Progenitor cell of endocrine pancreas (in vitro differentiated cells): ENCODE data around the gene NBEAL2. TPM values are rescaled to one million over a fixed set of nuclear protein-coding genes. Genes with fewer than 3 reads are reported as not detected.
A peak's percentile ranks its signal among the peaks of the same experiment; 100 is the strongest.

ENCODE experiments used
- DNase-seq: peaks from one replicate; pipeline ENCODE4 v3.0.0; 2021; ENCODE audit warnings: low spot score; ENCODE audit not compliant: unreplicated experiment
- H3K27ac Mint-ChIP-seq: 2 replicates; pipeline ENCODE4 v1.8.0; 2021; ENCODE audit warnings: mild to moderate bottlenecking, moderate library complexity, mixed read lengths
- H3K27me3 Mint-ChIP-seq: 2 replicates; pipeline ENCODE4 v1.8.0; 2021; ENCODE audit warnings: mixed read lengths
- H3K36me3 Mint-ChIP-seq: 2 replicates; pipeline ENCODE4 v1.8.0; 2022; ENCODE audit warnings: mixed read lengths; ENCODE audit not compliant: insufficient read depth
- H3K4me1 Mint-ChIP-seq: 2 replicates; pipeline ENCODE4 v1.8.0; 2021; ENCODE audit warnings: low read depth, mixed read lengths
- H3K4me3 Mint-ChIP-seq: 2 replicates; pipeline ENCODE4 v1.8.0; 2021; ENCODE audit warnings: low read depth, mild to moderate bottlenecking, moderate library complexity, mixed read lengths
- H3K9me3 Mint-ChIP-seq: 2 replicates; pipeline ENCODE4 v1.8.0; 2021; ENCODE audit warnings: low read depth, mixed read lengths
- total RNA-seq: library from RNA; stranded (reverse); gene quantifications from 2 replicates; pipeline ENCODE4 v1.2.1, GENCODE V29; 2021
- TF ChIP-seq, protein P1 (sequence below): fragments of 200-600 bp; sonication (generic); IDR thresholded peaks from one replicate; pipeline ENCODE4 v1.5.0; 2021; ENCODE audit warnings: antibody characterized with exemption, mild to moderate bottlenecking; ENCODE audit not compliant: unreplicated experiment

NBEAL2 gene
- total RNA-seq, 1 donor from 2014 or later = 320 TPM

DNA sequence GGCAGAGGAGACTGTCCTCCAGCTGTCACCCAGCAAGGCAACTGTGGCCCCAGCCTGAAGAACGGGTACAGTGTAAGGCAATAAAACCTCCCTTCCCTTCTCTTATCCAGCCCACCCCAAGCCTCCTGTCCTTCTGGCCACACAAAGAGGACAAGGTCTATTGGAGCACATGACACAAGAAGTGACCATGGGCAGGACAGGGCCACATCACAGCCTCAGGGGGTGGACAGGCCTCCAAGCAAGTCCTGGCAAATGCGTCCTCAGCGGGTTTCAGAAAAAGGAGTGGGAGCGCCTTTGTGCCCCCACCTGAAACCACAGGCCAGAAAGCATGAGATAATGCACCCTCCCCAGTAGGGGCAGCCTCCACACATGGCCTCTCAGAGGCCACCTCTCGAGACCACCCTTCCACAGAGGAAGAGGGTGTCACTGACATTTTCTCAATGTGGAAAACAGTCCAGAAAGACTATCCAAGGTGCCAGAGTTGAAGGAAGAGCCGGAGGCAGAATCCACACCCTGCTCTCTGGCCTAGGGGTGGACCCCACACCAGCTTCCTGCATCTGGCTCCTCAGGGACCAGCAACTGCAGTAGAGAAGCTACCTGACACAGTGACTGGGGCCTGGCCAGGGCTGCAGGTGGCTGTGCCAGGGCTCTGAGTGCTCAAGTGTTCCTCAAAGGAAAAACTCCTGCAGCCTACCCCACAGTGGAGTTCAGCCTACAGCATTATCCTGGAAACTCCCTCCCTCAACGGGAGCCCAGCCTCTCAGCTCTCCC, 46.8 kb upstream of the NBEAL2 start:
- Mint-ChIP-seq H3K9me3 (peaks cover 4% of the 10 kb centered on the region), H3K4me3 (no peak overlapping the region), H3K36me3 (peaks cover 21% of the 10 kb centered on the region), H3K27me3 (no peaks in the 10 kb centered on the region), H3K27ac (peak overlapping the region; percentile 79), H3K4me1 (peaks cover 39% of the 10 kb centered on the region)
- TF ChIP-seq, protein P1, sequence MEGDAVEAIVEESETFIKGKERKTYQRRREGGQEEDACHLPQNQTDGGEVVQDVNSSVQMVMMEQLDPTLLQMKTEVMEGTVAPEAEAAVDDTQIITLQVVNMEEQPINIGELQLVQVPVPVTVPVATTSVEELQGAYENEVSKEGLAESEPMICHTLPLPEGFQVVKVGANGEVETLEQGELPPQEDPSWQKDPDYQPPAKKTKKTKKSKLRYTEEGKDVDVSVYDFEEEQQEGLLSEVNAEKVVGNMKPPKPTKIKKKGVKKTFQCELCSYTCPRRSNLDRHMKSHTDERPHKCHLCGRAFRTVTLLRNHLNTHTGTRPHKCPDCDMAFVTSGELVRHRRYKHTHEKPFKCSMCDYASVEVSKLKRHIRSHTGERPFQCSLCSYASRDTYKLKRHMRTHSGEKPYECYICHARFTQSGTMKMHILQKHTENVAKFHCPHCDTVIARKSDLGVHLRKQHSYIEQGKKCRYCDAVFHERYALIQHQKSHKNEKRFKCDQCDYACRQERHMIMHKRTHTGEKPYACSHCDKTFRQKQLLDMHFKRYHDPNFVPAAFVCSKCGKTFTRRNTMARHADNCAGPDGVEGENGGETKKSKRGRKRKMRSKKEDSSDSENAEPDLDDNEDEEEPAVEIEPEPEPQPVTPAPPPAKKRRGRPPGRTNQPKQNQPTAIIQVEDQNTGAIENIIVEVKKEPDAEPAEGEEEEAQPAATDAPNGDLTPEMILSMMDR = no peak
- no peak for DNase-seq

DNA sequence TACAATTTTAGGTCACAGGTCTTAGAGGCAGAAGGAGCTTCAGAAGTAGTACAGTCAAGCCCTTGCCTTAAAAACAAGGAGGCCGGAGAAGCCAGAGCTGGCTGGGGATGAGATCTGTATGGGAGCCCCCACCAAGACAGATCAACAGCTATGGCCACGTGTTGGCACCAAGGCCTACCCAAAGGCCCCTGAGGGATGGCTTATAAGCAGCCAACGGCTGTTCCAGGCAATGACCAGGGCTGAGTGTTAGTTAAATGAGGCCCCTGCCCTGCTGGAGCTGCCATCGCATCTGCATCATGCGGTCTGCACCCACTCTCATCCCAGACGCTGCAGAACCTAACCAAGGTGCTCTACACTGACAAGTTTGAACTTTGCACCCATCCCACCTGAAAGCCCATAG, 46.2 kb upstream of the NBEAL2 start:
- H3K27ac Mint-ChIP-seq = no peak overlapping the region
- peaks cover 25% of the 10 kb centered on the region for H3K36me3 Mint-ChIP-seq

DNA sequence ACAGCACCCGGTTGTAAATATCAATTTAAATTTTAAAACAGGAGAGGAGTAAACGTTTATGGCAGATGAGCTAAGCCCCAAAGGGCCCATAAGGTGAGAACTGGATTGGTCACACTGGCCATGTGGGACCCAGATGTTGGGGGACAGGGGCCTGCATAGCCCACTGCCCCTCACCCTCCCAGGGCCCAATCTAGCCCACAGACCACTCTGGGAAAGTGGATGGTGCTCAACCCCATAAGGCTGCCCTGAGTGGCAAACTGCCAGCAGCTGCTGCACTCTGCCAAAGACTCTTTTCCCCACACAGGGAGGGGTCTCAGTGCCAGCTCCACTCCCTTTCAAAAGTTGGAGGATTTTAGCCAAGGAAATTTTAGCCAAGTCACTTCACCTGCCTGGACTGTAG, 45.4 kb upstream of the NBEAL2 start:
- H3K4me3 Mint-ChIP-seq = no peak overlapping the region
- no peaks in the 10 kb centered on the region for H3K9me3 Mint-ChIP-seq
- no peak overlapping the region for H3K27ac Mint-ChIP-seq
- TF ChIP-seq, protein P1 = no peak
- no peak for DNase-seq
- no peaks in the 10 kb centered on the region for H3K27me3 Mint-ChIP-seq
- H3K4me1 Mint-ChIP-seq = peaks cover 48% of the 10 kb centered on the region
- H3K36me3 Mint-ChIP-seq = peaks cover 22% of the 10 kb centered on the region

More for the DNA sequence above, 46.2 kb upstream of the NBEAL2 start:
- Mint-ChIP-seq H3K9me3 (peaks cover 4% of the 10 kb centered on the region), H3K4me1 (peaks cover 44% of the 10 kb centered on the region), H3K27me3 (no peaks in the 10 kb centered on the region), H3K4me3 (no peak overlapping the region)
- DNase-seq = no peak
- TF ChIP-seq, protein P1 = no peak

DNA sequence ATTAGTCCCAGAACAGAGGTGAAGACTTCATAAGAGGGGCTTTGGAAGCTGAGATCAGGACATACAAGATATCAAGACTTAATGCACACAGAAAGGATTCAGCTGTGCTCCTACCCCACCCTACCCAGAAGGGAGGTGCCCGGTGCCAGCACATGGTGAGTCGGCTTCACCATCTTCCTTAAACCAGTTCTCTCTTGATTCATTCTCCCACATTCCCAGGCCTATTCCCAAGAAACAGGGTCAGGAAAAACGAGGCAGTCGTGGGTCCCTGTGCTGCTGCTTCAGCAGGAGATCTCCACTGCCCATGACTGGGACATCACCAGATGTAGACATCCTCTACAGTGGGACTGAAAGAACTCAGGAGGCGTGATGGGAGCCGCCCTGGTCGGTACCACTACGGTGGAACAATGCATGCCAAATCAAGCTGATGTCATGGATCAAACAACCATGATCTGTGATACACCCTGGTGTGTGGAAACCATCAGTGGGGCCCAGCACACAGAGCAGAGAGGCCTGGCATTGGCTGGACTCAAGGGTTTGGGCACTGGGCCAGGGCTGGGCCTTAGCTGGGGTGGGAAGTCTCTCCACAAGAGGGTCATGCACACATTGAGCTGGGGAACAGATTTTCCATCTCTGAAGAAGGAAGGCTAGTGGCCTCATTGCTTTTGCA, 44.8 kb upstream of the NBEAL2 start:
- TF ChIP-seq, protein P1 = no peak
- Mint-ChIP-seq H3K36me3 (peaks cover 23% of the 10 kb centered on the region), H3K4me3 (no peak overlapping the region), H3K27ac (peak overlapping the region; percentile 76), H3K9me3 (no peaks in the 10 kb centered on the region), H3K4me1 (peaks cover 53% of the 10 kb centered on the region), H3K27me3 (no peaks in the 10 kb centered on the region)
- DNase-seq = no peak

DNA sequence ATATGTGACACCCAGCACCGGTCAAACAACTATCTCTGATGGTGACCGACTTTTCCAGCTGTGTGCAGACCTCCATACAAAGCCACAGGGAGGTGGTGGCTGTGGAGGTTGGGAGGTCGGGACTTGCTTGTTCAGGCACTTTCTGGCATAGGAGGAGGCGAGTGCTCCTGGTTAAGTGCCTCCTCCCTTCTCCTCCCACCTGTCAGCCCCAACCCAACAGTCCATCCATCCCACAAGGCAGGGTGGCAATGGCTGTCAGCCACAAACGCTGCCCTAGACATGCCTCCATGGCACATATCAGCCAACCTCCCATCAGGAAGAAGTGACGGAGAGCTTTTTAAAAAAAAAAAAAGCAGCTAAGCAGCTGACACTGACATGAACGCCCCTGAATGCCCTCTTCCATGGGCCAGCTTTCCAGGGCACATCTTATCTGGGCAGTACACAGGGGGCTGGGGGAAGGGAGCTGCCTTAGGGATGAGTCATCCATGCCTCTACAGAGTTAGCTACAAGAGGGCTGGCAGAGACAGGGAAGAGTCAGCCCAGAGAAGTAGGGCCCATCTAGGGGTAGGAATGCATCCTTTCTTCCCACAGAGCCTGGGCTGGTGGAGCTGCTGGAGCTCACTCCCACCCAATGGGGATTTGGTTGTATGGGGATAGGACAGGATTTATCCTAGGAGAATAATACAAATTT, 44.2 kb upstream of the NBEAL2 start:
- no peak overlapping the region for H3K4me3 Mint-ChIP-seq

More for the DNA sequence above, 44.2 kb upstream of the NBEAL2 start:
- H3K9me3 Mint-ChIP-seq = no peaks in the 10 kb centered on the region
- TF ChIP-seq, protein P1 = peak; percentile 36
- H3K36me3 Mint-ChIP-seq = peaks cover 26% of the 10 kb centered on the region
- H3K27ac Mint-ChIP-seq = peak overlapping the region; percentile 91
- no peaks in the 10 kb centered on the region for H3K27me3 Mint-ChIP-seq
- DNase-seq = no peak
- H3K4me1 Mint-ChIP-seq = peaks cover 58% of the 10 kb centered on the region
